ENCODE data around the gene CDCA5.
A peak's percentile ranks its signal among the peaks of the same experiment; 100 is the strongest.

Gene CDCA5

DNA sequence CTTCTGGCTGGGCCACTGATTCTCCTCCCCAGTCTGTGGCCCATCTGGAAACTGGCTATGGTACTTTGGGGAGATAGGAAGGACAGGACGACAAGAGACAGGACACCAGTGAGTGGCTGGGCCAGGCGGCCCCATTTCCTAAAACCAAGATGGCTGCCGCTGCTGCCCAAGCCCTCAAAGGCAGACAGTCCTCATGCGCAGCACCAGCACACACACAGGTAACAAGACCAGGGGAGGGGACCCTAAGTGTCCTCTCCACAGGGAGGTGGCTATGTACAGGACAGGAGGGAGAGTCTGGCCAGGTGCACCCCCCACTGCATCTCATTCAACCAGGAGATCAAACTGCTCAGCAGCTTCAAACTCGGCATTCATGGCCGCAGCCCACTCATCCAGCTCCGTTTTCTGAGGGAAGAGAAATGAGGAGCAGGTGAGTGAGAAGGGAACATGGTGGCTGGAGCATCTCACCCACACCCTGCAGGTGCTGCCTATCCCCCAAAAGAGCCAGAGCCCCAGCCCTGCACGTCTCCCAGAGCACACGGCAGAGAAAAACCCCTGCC, 5.0 kb downstream of the CDCA5 start:
- Histone ChIP-seq H3K4me2 (ENCODE audit: low read depth, low read length, poor library complexity, severe bottlenecking) (peak overlapping the region; percentile 16), H3K9ac (ENCODE audit: low read length) (no peak overlapping the region), H3K79me2 (ENCODE audit: insufficient read depth, low read length) (peaks cover 60% of the 10 kb centered on the region), H3K4me3 (ENCODE audit: insufficient read depth, low read length, poor library complexity, severe bottlenecking) (no peak overlapping the region), H3K9me3 (ENCODE audit: insufficient read depth, low read length) (no peaks in the 10 kb centered on the region), H3K36me3 (ENCODE audit: low read length) (peaks cover 16% of the 10 kb centered on the region), H3K27ac (ENCODE audit: low read depth, low read length) (0 out of 2 replicates have a peak overlapping the region, but pooled peaks have one; percentile 8), H3F3A (ENCODE audit: insufficient read depth) (peaks cover 12% of the 10 kb centered on the region; the same call in 1 of the 2 replicates), H4K20me1 (ENCODE audit: low read depth, low read length) (no peaks in the 10 kb centered on the region; the same call in 1 of the 2 replicates), H3K9me2 (replicated peaks; ENCODE audit: insufficient read depth, low read length) (no peaks in the 10 kb centered on the region), H2AFZ (ENCODE audit: low read depth, low read length, severe bottlenecking) (no peak overlapping the region), H3K27me3 (ENCODE audit: low read length) (no peaks in the 10 kb centered on the region)
- no peak for TF ChIP-seq EZH2phosphoT487 (conservative IDR thresholded peaks at IDR 0.05; ENCODE audit: low read length)
- TF ChIP-seq, protein P1, sequence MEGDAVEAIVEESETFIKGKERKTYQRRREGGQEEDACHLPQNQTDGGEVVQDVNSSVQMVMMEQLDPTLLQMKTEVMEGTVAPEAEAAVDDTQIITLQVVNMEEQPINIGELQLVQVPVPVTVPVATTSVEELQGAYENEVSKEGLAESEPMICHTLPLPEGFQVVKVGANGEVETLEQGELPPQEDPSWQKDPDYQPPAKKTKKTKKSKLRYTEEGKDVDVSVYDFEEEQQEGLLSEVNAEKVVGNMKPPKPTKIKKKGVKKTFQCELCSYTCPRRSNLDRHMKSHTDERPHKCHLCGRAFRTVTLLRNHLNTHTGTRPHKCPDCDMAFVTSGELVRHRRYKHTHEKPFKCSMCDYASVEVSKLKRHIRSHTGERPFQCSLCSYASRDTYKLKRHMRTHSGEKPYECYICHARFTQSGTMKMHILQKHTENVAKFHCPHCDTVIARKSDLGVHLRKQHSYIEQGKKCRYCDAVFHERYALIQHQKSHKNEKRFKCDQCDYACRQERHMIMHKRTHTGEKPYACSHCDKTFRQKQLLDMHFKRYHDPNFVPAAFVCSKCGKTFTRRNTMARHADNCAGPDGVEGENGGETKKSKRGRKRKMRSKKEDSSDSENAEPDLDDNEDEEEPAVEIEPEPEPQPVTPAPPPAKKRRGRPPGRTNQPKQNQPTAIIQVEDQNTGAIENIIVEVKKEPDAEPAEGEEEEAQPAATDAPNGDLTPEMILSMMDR (IDR thresholded peaks at IDR 0.05; ENCODE audit: insufficient read depth, low read length, poor library complexity, severe bottlenecking): no peak

DNA sequence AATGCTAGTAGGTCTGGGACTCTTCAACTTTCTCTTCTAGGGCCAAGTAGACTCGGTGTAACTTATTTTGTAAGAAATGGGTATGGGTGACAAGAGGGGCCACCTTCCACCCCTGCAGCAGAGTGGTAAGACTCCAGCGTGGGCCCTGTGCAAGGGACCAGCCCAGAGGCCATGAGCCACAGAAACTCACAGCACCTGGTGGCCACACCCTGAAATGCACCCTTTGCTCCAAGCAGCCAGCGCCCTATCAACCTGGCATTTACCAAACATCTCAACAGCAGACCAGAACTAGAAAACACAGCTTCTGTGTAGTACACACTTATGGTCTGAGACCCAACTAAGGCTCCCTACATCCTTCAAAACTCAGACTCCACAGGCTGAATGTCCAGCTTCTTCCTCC, 5.7 kb downstream of the CDCA5 start:
- Histone ChIP-seq H3K9ac (ENCODE audit: low read length) (no peak overlapping the region), H3K9me3 (ENCODE audit: insufficient read depth, low read length) (no peaks in the 10 kb centered on the region), H3K36me3 (ENCODE audit: low read length) (peaks cover 16% of the 10 kb centered on the region), H4K20me1 (ENCODE audit: low read depth, low read length) (no peaks in the 10 kb centered on the region; the same call in 1 of the 2 replicates), H3K9me2 (replicated peaks; ENCODE audit: insufficient read depth, low read length) (no peaks in the 10 kb centered on the region), H3K4me2 (ENCODE audit: low read depth, low read length, poor library complexity, severe bottlenecking) (peak overlapping the region; percentile 16), H3K27ac (ENCODE audit: low read depth, low read length) (peak overlapping the region; percentile 8; the same call in 1 of the 2 replicates), H3K79me2 (ENCODE audit: insufficient read depth, low read length) (peaks cover 53% of the 10 kb centered on the region), H3K27me3 (ENCODE audit: low read length) (no peaks in the 10 kb centered on the region), H3F3A (ENCODE audit: insufficient read depth) (peaks cover 12% of the 10 kb centered on the region; the same call in 1 of the 2 replicates), H3K4me3 (ENCODE audit: insufficient read depth, low read length, poor library complexity, severe bottlenecking) (no peak overlapping the region), H2AFZ (ENCODE audit: low read depth, low read length, severe bottlenecking) (no peak overlapping the region)
- TF ChIP-seq EZH2phosphoT487 (conservative IDR thresholded peaks at IDR 0.05; ENCODE audit: low read length): no peak
- TF ChIP-seq, protein P1 (IDR thresholded peaks at IDR 0.05; ENCODE audit: insufficient read depth, low read length, poor library complexity, severe bottlenecking): peak; percentile 54

DNA sequence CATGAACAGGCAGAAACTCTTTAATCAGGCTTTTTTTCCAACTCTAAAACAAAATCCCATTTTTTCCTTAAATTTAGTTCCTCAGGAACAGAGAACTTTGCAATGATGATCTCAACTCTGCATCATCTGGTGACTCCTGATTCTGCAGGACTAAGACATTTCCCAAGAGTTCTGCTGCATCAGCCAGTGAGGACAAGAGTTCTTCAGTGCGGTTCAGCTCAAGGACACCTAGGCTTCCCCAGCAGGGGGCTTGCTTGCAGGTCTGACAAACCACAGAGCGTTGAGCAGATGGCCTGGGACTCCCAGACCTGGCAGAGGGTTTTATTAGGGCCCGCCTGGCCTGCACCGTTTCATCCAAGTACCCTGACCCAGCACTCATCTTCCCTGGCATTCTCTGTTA, 6.4 kb downstream of the CDCA5 start:
- no peak for TF ChIP-seq EZH2phosphoT487 (conservative IDR thresholded peaks at IDR 0.05; ENCODE audit: low read length)
- TF ChIP-seq, protein P1 (IDR thresholded peaks at IDR 0.05; ENCODE audit: insufficient read depth, low read length, poor library complexity, severe bottlenecking): no peak
- H4K20me1 ChIP-seq (ENCODE audit: low read depth, low read length): no peaks in the 10 kb centered on the region; the same call in 1 of the 2 replicates
- H3K27me3 ChIP-seq (ENCODE audit: low read length): no peaks in the 10 kb centered on the region
- no peaks in the 10 kb centered on the region for H3K9me3 ChIP-seq (ENCODE audit: insufficient read depth, low read length)
- H3F3A ChIP-seq (ENCODE audit: insufficient read depth): peaks cover 12% of the 10 kb centered on the region; the same call in 1 of the 2 replicates
- no peak overlapping the region for H2AFZ ChIP-seq (ENCODE audit: low read depth, low read length, severe bottlenecking)
- no peak overlapping the region for H3K9ac ChIP-seq (ENCODE audit: low read length)
- peaks cover 46% of the 10 kb centered on the region for H3K79me2 ChIP-seq (ENCODE audit: insufficient read depth, low read length)
- H3K27ac ChIP-seq (ENCODE audit: low read depth, low read length): no peak overlapping the region
- H3K4me3 ChIP-seq (ENCODE audit: insufficient read depth, low read length, poor library complexity, severe bottlenecking): no peak overlapping the region
- no peak overlapping the region for H3K4me2 ChIP-seq (ENCODE audit: low read depth, low read length, poor library complexity, severe bottlenecking)
- no peaks in the 10 kb centered on the region for H3K9me2 ChIP-seq (replicated peaks; ENCODE audit: insufficient read depth, low read length)
- H3K36me3 ChIP-seq (ENCODE audit: low read length): peaks cover 13% of the 10 kb centered on the region

All from SU-DHL-6 (cell line).